Chondrocyte (in vitro differentiated cells): ENCODE measurements around the gene COX8C. TPM values are rescaled to one million over a fixed set of nuclear protein-coding genes. Genes with fewer than 3 reads are reported as not detected.
"Not testable (repeated sequence)": the region's sequence is repeated elsewhere in the genome, so short reads cannot be mapped to it uniquely, and the experiment has no call there.

Experiments
- DNase-seq: peaks from one replicate; pipeline ENCODE4 v3.0.0; 2021; ENCODE audit warnings: mixed read lengths, low spot score
- H3K27ac Mint-ChIP-seq: one replicate; pipeline ENCODE4 v1.8.0; 2021; ENCODE audit warnings: mild to moderate bottlenecking, moderate library complexity, mixed read lengths; ENCODE audit not compliant: unreplicated experiment
- H3K27me3 Mint-ChIP-seq: 2 replicates; pipeline ENCODE4 v1.8.0; 2021; ENCODE audit warnings: low read depth, mixed read lengths
- H3K36me3 Mint-ChIP-seq: 2 replicates; pipeline ENCODE4 v1.8.0; 2021; ENCODE audit warnings: low read depth, mixed read lengths
- H3K4me1 Mint-ChIP-seq: 2 replicates; pipeline ENCODE4 v1.8.0; 2021; ENCODE audit warnings: low read depth, mild to moderate bottlenecking, mixed read lengths
- H3K4me3 Mint-ChIP-seq: one replicate; pipeline ENCODE4 v1.8.0; 2021; ENCODE audit warnings: mild to moderate bottlenecking, moderate library complexity, mixed read lengths; ENCODE audit not compliant: unreplicated experiment
- H3K9me3 Mint-ChIP-seq: 2 replicates; pipeline ENCODE4 v1.8.0; 2021; ENCODE audit warnings: low read depth, mixed read lengths
- total RNA-seq: library from RNA; stranded (reverse); gene quantifications from 3 replicates; pipeline ENCODE4 v1.2.1, GENCODE V29; 2021
- TF ChIP-seq, protein P1 (sequence below): fragments of 200-600 bp; sonication (generic); IDR thresholded peaks from 2 replicates; pipeline ENCODE4 v1.5.0; 2021; ENCODE audit warnings: antibody characterized with exemption, mild to moderate bottlenecking, moderate library complexity

COX8C gene
- total RNA-seq, 1 donor from 2014 or later: not detected

DNA sequence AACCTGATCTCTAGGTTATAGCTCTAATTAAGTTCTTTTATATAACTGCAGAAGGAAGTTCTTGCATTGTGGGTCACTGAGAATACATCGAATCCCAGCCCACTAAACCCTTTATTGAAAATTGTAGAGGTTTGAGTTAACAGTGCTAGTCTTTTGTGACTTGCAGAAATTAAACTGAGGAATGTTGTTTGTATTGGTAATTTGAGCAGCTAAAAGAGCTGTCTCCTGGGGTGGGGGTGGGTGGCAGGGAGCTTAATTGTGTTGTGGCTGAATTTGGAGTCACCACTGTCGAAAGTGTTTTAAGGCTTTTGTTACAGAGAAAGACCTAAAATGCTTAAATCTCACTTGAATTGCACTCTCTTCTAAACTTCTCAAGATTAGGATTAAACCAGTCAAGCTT, 3.2 kb upstream of the COX8C start:
- Mint-ChIP-seq H3K36me3 (peaks cover 1% of the 10 kb centered on the region), H3K9me3 (no peaks in the 10 kb centered on the region), H3K27ac (no peak overlapping the region), H3K27me3 (peaks cover 3% of the 10 kb centered on the region), H3K4me1 (no peaks in the 10 kb centered on the region), H3K4me3 (no peak overlapping the region)
- no peak for DNase-seq
- TF ChIP-seq, protein P1, sequence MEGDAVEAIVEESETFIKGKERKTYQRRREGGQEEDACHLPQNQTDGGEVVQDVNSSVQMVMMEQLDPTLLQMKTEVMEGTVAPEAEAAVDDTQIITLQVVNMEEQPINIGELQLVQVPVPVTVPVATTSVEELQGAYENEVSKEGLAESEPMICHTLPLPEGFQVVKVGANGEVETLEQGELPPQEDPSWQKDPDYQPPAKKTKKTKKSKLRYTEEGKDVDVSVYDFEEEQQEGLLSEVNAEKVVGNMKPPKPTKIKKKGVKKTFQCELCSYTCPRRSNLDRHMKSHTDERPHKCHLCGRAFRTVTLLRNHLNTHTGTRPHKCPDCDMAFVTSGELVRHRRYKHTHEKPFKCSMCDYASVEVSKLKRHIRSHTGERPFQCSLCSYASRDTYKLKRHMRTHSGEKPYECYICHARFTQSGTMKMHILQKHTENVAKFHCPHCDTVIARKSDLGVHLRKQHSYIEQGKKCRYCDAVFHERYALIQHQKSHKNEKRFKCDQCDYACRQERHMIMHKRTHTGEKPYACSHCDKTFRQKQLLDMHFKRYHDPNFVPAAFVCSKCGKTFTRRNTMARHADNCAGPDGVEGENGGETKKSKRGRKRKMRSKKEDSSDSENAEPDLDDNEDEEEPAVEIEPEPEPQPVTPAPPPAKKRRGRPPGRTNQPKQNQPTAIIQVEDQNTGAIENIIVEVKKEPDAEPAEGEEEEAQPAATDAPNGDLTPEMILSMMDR: no peak

- H3K27me3 Mint-ChIP-seq: peaks cover 5% of the 10 kb centered on the region
Observed at GRCh38 chr14:93347850-93348249, 868 bp downstream of the COX8C start.

GRCh38 chr14:93348292-93348691, 1.3 kb downstream of the COX8C start:
- H3K27ac Mint-ChIP-seq: no peak overlapping the region
- DNase-seq: no peak

More at GRCh38 chr14:93347850-93348249, 868 bp downstream of the COX8C start:
- no peak overlapping the region for H3K27ac Mint-ChIP-seq
- H3K4me3 Mint-ChIP-seq: no peak overlapping the region
- H3K9me3 Mint-ChIP-seq: no peaks in the 10 kb centered on the region
- H3K36me3 Mint-ChIP-seq: peaks cover 1% of the 10 kb centered on the region
- DNase-seq: no peak
- H3K4me1 Mint-ChIP-seq: no peaks in the 10 kb centered on the region
- TF ChIP-seq, protein P1: no peak

DNA sequence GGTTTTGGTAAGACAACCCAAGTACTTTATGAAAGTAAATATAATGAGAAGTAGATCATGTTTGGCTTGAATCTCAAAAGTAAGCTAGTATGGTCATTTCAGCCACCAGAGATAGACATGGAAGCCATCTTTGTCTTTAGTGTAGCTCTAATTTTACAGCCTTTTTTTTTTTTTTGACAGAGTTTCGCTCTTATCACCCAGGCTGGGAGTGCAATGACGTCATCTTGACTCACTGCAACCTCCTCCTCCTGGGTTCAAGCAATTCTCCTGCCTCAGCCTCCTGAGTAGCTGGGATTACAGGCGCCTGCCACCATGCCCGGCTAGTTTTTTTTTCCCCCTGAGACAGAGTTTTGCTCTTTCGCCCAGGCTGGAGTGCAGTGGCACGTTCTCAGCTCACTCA, 7.9 kb downstream of the COX8C start:
- not testable (repeated sequence) for H3K4me1 Mint-ChIP-seq

More at GRCh38 chr14:93348292-93348691, 1.3 kb downstream of the COX8C start:
- peaks cover 1% of the 10 kb centered on the region for H3K36me3 Mint-ChIP-seq
- TF ChIP-seq, protein P1: no peak
- no peaks in the 10 kb centered on the region for H3K4me1 Mint-ChIP-seq
- H3K9me3 Mint-ChIP-seq: no peaks in the 10 kb centered on the region
- H3K4me3 Mint-ChIP-seq: no peak overlapping the region
- peaks cover 6% of the 10 kb centered on the region for H3K27me3 Mint-ChIP-seq

GRCh38 chr14:93368996-93369712, 22.2 kb downstream of the COX8C start:
- Mint-ChIP-seq H3K27ac (no peak overlapping the region), H3K36me3 (no peaks in the 10 kb centered on the region), H3K27me3 (peaks cover 10% of the 10 kb centered on the region), H3K4me1 (no peaks in the 10 kb centered on the region), H3K9me3 (peaks cover 13% of the 10 kb centered on the region), H3K4me3 (no peak overlapping the region)
- no peak for DNase-seq
- TF ChIP-seq, protein P1: no peak

More for the DNA sequence above, 7.9 kb downstream of the COX8C start:
- H3K27ac Mint-ChIP-seq, H3K9me3 Mint-ChIP-seq, H3K27me3 Mint-ChIP-seq, DNase-seq, H3K4me3 Mint-ChIP-seq, H3K36me3 Mint-ChIP-seq: not testable (repeated sequence)
